ENCODE measurements around the gene SNAI1.
A peak's percentile ranks its signal among the peaks of the same experiment; 100 is the strongest.
"Not testable (repeated sequence)": the region's sequence is repeated elsewhere in the genome, so short reads cannot be mapped to it uniquely, and the experiment has no call there.

The SNAI1 gene

GRCh38 chr20:49982346-49983122 lies at the start of gene SNAI1:
SNAI1 (plus strand) TSS chr20:49982980; CDS start chr20:49983060, 80 bp downstream.
- peak; percentile 86 for DNase-seq

- no peak for DNase-seq
Measured at GRCh38 chr20:49935746-49936152, 47.0 kb upstream of the SNAI1 start.

GRCh38 chr20:49936153-49937026 lies 46.4 kb upstream of the SNAI1 start, which contains the start of gene RNF114:
RNF114 (plus strand) TSS chr20:49936397; CDS start chr20:49936413, 16 bp downstream.
- peak; percentile 98 for DNase-seq

DNA sequence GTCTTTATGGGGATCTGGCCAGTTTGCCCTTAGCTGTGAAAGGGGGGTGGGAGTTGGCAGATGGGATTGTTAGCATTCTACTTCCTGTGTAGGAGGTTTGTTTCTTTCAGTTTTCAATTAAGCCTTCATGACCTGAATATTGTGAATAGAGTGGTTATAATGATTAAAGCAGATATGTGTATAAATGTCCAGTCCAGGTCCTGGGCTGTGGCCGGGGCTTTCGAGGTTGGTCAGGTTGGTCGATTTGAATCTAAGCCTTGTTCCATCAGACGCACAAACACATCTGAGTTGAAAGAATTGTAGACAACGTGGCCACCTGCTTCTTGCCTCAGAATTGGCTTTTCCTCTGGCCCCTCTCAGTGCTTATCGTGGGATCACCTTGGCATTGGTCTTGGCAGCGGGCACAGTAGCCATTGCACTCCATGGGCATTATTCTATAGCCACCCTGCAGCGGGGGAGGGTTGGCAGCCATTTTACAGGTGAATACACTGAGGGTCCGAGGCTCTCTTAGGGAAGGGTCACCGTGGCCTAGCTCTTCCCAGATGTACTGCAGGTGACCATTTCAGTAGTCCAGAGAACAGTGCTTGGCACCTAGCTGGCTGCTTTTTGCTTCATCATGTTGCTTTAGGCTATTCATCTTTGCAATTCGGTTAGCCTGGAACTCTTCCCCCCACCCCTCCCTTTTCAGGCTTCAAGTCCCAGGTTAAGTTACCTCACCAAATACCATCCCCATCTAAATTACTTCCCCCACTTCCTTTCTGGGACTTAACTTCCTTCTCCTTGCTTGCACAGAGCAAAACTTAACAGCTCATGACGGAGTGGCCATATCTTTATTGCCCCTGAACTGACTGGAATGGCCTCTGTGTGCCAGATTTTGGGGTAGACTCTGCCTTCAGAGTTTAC lies 45.5 kb upstream of the SNAI1 start:
- DNase-seq, result peak; percentile 35

- DNase-seq, result peak; percentile 65
Measured at GRCh38 chr20:49938173-49939163, 44.3 kb upstream of the SNAI1 start.

GRCh38 chr20:49941456-49941855 lies 41.3 kb upstream of the SNAI1 start:
- no peak for DNase-seq

DNA sequence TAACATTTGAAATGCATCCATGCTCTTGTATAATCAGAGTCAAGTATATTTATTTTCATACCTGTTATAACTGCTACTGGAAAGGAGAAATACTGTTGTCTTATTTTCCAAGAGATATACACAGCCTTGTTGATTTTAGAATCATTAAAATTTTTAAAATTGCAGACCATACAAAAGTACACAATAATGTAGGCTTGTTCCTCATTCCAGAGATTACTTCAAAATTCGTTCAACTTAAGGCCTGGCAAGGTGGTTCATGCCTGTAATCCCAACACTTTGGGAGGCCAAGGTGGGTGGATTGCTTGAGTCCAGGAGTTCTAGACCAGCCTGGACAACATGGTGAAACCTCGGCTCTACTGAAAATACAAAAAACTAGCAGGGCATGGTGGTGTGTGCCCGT lies 40.5 kb upstream of the SNAI1 start:
- no peak for DNase-seq

GRCh38 chr20:49942942-49943341 lies 39.8 kb upstream of the SNAI1 start:
- DNase-seq, result no peak

DNA sequence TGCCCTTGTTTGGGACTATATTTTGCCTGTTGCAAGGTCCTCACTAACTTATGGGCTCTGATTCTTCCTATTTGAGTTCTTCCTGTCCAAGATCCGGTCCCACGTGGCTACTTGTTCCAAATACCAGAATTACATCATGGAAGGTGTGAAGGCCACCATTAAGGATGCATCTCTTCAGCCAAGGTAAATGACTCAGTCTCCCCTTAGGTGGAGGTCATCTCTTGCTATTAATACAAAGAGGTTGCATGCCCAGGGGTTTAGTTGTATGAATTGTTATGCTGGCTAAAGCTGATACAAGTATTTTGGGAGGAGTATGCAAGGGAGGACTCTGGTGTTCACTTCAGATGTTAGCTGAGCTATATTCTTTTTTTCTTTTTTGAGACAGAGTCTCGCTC lies 37.5 kb upstream of the SNAI1 start:
- DNase-seq, result no peak

DNA sequence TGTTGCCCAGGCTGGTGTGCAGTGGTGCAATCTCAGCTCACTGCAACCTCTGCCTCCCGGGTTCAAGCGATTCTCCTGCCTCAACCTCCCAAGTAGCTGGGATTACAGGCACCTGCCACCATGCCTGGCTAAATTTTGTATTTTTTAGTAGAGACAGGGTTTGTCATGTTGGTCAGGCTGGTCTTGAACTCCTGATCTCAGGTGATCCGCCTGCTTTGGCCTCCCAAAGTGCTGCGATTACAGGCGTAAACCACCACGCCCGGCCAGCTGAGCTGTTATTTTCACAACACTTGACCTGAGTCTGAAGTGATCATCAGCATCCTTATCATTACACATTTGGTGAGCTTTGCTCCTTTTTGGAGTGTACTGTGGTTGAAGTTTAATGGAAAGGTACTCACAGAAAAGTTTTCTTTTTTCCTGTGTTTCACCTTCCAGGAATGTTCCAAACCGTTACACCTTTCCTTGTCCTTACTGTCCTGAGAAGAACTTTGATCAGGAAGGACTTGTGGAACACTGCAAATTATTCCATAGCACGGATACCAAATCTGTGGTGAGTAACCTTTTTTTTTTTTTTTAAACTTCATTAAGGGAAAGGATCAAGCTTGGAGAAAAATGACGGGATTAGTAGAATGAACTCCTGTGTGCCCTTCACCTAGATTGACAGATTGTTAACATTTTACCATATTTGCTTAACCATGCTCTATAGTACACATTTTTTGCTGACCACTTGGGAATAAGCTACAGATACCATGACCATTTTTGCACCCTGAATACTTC lies 36.9 kb upstream of the SNAI1 start:
- DNase-seq, result no peak

GRCh38 chr20:49948178-49948577 lies 34.6 kb upstream of the SNAI1 start:
- no peak for DNase-seq

GRCh38 chr20:49948809-49949507 lies 33.8 kb upstream of the SNAI1 start:
- DNase-seq, result no peak

- peak; percentile 42 for DNase-seq
Measured at GRCh38 chr20:49951151-49951550, 31.6 kb upstream of the SNAI1 start.

DNA sequence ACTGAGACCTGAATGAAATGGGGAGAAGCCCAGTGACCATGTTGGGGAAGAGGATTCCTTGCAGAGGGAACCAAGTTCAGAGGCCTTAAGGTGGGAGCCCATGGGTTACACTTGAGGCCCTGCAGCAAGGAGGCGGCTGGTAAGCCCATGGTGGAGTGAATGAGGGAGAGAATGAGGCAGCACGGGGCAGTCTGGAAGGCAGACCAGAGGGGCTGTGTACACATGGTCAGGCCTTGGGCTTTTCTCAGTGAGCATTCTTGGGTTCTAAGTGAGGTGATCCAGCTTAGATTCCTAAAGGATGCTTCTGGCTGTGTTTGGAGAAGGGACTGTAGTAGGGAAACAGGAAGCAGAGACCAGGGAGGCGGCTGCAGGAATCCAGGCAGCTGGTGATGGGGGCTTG lies 27.6 kb upstream of the SNAI1 start:
- DNase-seq, result no peak

- not testable (repeated sequence) for DNase-seq
Measured at GRCh38 chr20:49955830-49956396, 26.9 kb upstream of the SNAI1 start.

- no peak for DNase-seq
Measured at GRCh38 chr20:49956689-49957088, 26.1 kb upstream of the SNAI1 start.

DNA sequence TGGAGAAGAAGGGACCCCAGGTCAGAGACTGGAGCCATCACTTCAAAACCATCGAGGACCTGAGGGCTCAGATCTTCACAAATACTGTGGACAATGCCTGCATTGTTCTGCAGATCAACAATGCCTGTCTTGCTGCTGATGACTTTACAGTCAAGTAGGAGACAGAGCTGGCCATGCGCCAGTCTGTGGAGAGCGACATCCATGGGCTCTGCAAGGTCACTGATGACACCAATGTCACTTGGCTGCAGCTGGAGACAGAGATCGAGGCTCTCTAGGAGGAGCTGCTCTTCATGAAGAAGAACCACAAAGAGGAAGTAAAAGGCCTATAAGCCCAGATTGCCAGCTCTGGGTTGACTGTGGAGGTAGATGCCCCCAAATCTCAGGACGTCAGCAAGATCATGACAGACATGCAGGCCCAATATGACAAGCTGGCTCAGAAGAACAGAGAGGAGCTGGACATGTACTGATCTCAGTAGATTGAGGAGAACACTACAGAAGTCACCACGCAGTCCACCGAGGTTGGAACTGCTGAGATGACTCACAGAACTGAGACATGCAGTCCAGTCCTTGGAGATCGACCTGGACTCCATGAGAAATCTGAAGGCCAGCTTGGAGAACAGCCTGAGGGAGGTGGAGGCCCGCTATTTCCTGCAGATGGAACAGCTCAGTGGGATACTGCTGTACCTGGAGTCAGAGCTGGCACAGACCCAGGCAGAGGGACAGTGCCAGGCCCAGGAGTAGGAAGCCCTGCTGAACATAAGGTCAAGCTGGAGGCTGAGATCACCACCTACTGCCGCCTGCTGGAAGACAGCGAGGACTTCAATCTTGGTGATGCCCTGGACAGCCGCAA lies 25.5 kb upstream of the SNAI1 start:
- peak; percentile 50 for DNase-seq

GRCh38 chr20:49961413-49961812 lies 21.4 kb upstream of the SNAI1 start:
- DNase-seq, result no peak

Measured in suppressor macrophage treated with lipopolysaccharide for 4 hours (primary cell).